Measurements from ENCODE around the gene HOXD10.
A peak's percentile ranks its signal among the peaks of the same experiment; 100 is the strongest.

The HOXD10 gene

DNA sequence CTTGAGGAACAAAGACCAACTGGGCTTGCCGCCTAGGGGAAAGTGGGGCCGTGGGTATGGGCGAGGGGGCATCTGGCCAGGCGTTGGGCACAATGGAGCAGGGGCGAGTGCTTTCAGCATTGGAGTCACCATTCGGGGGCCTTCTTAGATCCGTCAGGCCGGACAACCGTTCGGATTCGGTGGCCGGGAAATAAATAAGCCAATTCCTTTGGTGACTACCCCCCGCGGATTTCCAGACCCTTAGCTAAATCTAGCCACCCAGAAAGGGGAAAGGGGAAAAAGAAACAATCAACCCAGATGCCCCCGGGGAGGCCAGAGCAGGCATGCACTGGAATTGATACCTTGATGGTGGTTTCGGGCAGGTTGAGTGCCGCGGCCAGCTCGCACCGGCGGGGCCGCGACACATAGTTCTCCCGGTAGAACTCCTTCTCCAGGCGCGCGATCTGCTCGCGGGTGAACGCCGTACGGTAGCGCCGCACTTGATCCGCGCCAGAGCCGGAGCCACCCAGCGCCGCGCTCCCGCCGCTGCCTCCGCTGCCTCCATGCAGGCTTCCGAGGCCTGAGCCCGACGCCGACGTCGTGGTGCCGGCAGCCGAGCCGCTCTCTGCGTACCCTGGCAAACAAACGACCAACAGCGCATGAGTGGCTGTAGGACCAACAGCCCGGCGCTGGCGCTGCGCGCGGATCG, 34.6 kb upstream of the HOXD10 start:
- Histone ChIP-seq H3K27ac (no peak overlapping the region), H3K9me3 (ENCODE audit: severe bottlenecking) (peaks cover 29% of the 10 kb centered on the region), H3K36me3 (no peaks in the 10 kb centered on the region), H3K4me3 (ENCODE audit: low read depth, low read length) (no peak overlapping the region), H3K27me3 (ENCODE audit: insufficient read depth, low read depth, severe bottlenecking) (peaks cover 83% of the 10 kb centered on the region)
- no peak for DNase-seq
- TF ChIP-seq, protein P1, sequence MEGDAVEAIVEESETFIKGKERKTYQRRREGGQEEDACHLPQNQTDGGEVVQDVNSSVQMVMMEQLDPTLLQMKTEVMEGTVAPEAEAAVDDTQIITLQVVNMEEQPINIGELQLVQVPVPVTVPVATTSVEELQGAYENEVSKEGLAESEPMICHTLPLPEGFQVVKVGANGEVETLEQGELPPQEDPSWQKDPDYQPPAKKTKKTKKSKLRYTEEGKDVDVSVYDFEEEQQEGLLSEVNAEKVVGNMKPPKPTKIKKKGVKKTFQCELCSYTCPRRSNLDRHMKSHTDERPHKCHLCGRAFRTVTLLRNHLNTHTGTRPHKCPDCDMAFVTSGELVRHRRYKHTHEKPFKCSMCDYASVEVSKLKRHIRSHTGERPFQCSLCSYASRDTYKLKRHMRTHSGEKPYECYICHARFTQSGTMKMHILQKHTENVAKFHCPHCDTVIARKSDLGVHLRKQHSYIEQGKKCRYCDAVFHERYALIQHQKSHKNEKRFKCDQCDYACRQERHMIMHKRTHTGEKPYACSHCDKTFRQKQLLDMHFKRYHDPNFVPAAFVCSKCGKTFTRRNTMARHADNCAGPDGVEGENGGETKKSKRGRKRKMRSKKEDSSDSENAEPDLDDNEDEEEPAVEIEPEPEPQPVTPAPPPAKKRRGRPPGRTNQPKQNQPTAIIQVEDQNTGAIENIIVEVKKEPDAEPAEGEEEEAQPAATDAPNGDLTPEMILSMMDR (IDR thresholded peaks at IDR 0.05; ENCODE audit: low read depth, low read length), result no peak

DNA sequence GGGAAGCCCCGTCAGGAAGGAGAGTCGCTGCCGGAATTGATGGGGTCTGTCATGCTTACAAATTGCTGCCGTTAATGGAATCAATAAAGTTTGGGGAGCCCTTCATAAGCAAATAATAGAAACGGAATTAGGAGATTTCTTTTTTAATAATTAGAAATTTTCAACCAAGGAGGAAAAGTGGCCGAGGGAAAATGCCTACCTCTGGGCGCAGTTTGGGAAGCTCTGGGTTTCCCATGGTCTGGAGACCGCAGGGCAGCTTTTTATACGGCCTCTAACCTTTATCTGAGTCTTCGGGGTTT, 34.1 kb upstream of the HOXD10 start:
- DNase-seq, result no peak
- Histone ChIP-seq H3K27me3 (ENCODE audit: insufficient read depth, low read depth, severe bottlenecking) (peaks cover 88% of the 10 kb centered on the region), H3K4me3 (ENCODE audit: low read depth, low read length) (no peak overlapping the region)

DNA sequence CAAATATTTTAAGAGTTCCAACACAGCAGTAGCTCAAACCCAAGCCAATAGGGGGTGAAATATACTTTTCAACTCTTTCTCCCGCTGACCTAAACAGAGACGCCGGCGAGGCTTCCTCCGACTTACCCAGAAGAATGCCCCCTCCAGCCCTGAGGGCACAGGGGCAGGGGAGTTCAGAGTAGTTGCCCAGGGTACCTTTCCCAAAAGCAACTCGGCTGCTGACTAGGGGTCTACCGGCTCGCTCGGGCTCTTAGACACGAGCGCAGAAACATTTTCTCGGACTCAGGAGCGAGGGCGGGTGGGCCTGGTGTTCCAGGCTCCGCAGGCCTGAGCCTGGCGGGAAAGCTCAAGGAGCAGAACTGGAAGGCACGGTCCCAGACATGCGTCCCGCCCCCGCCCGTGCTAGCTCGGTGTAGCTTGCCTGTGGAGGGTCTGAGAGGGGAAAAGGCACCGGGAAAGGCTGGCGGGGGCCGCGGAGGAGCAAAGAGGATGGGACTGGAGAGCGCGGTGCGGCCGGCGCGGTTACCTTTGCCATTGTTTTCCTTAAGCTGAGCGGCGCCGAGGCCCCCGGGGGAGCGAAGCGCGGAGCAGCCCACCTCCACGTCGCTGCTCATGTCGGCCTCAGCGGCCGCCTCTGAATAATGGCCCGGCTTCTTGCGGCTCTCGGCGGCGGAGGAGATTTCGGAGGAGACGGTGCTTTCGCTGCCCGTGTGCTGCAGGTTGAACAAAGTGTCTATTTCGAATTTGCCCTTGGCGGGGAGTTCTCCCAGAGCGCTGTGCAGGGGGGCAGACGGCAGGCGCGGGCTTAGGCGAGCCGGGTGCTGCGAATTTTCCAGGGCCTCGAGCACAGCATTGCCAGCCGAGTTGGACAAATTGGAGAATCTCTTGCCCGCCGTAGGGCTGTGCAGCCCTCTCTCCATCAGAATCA, 33.5 kb upstream of the HOXD10 start:
- Histone ChIP-seq H3K9me3 (ENCODE audit: severe bottlenecking) (peaks cover 29% of the 10 kb centered on the region), H3K36me3 (no peaks in the 10 kb centered on the region), H3K4me3 (ENCODE audit: low read depth, low read length) (peak overlapping the region; percentile 12), H3K27ac (no peak overlapping the region), H3K27me3 (ENCODE audit: insufficient read depth, low read depth, severe bottlenecking) (peaks cover 94% of the 10 kb centered on the region)
- DNase-seq, result no peak
- TF ChIP-seq, protein P1 (IDR thresholded peaks at IDR 0.05; ENCODE audit: low read depth, low read length), result no peak

More for the DNA sequence above, 34.1 kb upstream of the HOXD10 start:
- Histone ChIP-seq H3K27ac (no peak overlapping the region), H3K36me3 (no peaks in the 10 kb centered on the region), H3K9me3 (ENCODE audit: severe bottlenecking) (peaks cover 29% of the 10 kb centered on the region)
- TF ChIP-seq, protein P1 (IDR thresholded peaks at IDR 0.05; ENCODE audit: low read depth, low read length), result no peak

DNA sequence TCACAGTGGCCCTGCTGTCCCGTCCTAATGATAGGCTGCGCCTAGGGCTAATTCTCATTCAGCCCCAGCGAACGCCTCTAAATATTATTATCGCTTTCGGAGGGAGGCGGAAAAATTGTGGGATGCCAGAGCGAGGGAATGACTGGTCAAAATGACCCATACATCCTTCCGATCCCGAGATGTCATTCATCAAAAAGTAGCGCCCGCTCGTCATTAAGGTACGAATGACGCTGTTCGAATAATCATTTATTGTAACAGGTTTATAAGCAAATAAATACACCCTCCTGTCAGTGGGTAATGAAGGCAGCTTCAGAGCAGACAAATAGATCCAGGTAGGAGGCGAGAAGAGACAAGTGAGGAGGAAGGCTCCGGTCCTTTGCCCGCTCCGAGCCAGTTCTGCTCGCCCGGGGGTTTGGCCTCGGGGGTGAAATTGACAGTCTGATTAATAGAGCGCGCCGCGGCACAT, 32.7 kb upstream of the HOXD10 start, which contains the start of gene EVX2:
Gene EVX2 (minus strand): TSS at position 167 of the 466 bp plus-strand sequence. CDS start 186 bp downstream, outside the sequence.
- H3K4me3 ChIP-seq (ENCODE audit: low read depth, low read length), result peak within 1 kb of the TSS; percentile 12
- H3K27me3 ChIP-seq (ENCODE audit: insufficient read depth, low read depth, severe bottlenecking), result peaks cover 96% of the 10 kb centered on the region
- H3K9me3 ChIP-seq (ENCODE audit: severe bottlenecking), result peaks cover 29% of the 10 kb centered on the region
- H3K27ac ChIP-seq, result no peak within 1 kb of the TSS
- DNase-seq, result no peak
- H3K36me3 ChIP-seq, result no peaks in the 10 kb centered on the region
- TF ChIP-seq, protein P1 (IDR thresholded peaks at IDR 0.05; ENCODE audit: low read depth, low read length), result no peak

DNA sequence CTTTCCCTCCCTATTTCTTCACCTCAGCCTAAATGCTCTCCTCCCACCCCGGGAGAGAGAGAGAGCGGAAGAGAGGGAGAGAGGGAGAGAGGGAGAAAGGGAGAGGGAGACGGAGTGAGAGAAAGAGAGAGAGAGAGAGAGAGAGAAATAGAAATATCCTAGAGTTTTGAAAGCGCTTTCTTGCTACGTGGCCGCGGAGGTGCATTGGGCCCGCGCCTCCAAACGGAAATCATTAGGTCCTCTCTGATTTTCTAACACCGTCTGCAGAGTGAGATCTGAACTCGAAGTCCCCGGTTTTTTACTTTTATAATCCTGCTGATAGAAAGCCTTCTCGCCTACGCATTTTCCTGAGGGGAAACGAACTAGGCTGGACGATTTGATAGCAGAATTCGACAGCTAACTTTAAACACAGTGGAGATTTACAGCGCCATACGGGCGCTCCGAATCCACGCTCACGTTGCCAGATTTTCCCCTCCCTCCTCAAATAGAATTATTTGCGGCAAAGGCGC, 31.9 kb upstream of the HOXD10 start:
- H3K27me3 ChIP-seq (ENCODE audit: insufficient read depth, low read depth, severe bottlenecking), result peaks cover 96% of the 10 kb centered on the region

More for the DNA sequence above, 31.9 kb upstream of the HOXD10 start:
- DNase-seq, result no peak
- no peaks in the 10 kb centered on the region for H3K36me3 ChIP-seq
- TF ChIP-seq, protein P1 (IDR thresholded peaks at IDR 0.05; ENCODE audit: low read depth, low read length), result no peak
- H3K4me3 ChIP-seq (ENCODE audit: low read depth, low read length), result no peak overlapping the region
- peaks cover 29% of the 10 kb centered on the region for H3K9me3 ChIP-seq (ENCODE audit: severe bottlenecking)
- no peak overlapping the region for H3K27ac ChIP-seq
